GM19035 (cell line): ENCODE measurements around the gene GRK5.

Source experiments
- ATAC-seq: cut with Tn5 transposase; IDR thresholded peaks from one replicate; pipeline ENCODE4 v1.9.1; 2021; ENCODE audit not compliant: unreplicated experiment

The GRK5 gene

GRCh38 chr10:119396709-119397071, 189.3 kb downstream of the GRK5 start:
- ATAC-seq = no peak

- ATAC-seq = no peak
Observed at GRCh38 chr10:119397416-119397815, 190.0 kb downstream of the GRK5 start.

- ATAC-seq = no peak
Observed at GRCh38 chr10:119398996-119399395, 191.6 kb downstream of the GRK5 start.

DNA sequence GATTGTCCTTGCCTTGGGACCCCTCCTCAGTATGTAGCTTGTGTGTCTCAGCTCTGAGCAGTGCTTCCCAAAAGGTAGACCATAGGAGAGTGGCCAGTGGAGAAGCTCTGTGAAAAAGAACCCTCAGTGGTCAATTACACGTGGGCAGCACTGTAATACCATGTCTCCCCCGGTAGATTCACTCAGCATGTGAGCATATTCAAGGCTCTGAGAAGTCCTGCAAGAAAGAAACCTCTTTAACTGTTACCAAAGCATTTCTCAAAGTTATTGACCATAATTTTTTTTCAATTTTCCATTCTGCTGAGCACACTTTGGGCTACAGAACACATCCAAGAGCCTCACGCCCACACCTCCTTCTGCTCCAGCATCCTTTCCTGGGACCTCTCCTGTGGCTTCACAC, 192.1 kb downstream of the GRK5 start:
- no peak for ATAC-seq

GRCh38 chr10:119401671-119402395, 194.5 kb downstream of the GRK5 start:
- no peak for ATAC-seq

- ATAC-seq = no peak
Observed at GRCh38 chr10:119403921-119404320, 196.6 kb downstream of the GRK5 start.

DNA sequence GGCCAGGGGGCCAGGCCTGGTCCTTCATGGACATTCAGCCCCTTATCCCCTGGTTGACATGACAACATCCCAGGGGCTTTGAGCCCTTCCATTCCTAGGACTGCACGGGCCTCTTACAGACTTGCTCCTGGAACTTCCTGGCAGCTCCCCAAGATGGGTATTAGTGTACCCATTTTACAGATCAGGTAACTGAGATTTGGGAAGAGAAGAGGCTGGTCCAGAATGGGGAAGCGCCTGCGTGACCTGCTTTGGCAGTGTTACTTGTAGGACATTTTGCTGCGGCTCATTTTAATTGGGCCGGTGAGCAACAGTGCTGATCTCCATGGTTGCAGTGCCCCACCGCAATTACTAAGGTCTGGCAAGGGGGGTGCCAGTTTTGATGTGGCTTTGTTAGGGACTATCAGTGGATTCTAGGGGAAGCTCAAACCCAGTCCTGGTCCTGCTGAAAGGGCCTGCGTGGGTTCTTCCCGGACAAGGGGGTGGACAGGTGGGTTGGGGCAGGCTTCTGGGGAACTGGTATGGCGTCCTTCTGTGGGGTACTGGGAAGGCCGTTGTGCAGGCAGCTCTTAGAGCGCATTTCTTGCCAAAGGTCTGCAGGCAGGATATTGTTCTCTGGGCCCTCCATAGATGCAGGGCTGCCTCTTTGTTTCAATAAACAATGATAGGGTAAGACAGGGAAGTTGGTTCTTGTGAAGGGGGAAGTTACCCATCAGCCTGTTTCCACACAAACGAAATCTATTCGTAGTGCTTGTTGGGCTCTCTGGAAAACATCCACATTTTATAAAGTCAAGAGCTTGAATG, 197.5 kb downstream of the GRK5 start:
- ATAC-seq = no peak

DNA sequence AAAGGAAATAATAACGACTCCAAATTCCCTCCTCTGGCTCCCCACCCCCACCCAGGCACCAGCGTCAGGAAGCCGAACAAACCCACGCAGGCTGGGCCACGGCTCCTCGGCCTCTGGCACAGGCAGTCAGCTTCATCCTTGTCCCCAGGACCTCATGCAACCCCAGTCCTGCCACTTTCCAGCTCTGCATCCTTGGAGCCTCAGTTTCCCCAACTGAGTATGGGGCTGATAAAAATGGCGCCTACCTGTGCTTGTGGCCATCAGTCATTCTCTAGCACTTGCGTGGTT, 198.1 kb downstream of the GRK5 start:
- no peak for ATAC-seq

GRCh38 chr10:119406137-119406536, 198.8 kb downstream of the GRK5 start:
- no peak for ATAC-seq

DNA sequence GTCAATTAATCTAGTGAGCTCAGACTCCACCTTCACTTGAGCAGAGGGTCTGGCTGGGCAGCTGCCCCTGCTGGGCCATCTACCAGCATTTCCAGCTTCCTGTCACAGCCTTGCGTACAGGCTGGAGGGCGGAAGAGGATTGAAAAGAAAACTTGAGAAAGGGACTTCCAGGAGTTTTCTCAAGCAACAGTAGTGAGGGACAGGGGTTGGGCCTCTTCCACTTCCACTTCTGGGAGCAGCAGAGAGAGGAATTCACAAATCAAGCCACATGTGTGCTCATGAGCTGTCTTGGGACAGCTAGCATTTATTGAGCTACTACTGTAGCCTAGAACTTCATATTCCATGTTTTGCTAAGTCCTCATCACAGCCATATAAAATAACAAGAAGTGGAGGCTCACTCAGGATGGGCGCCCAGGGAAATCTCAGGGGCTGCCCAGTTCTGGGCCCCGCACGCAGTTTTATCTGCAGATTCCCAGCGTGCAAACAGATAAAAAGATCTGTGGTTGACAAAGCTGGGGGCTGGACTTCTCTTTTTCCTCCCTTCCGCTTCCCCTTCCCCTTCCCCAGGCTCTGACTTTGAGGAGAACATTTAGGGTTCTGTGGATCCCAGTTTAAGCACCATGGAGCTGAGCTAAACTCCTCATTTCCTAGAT, 199.4 kb downstream of the GRK5 start:
- no peak for ATAC-seq

DNA sequence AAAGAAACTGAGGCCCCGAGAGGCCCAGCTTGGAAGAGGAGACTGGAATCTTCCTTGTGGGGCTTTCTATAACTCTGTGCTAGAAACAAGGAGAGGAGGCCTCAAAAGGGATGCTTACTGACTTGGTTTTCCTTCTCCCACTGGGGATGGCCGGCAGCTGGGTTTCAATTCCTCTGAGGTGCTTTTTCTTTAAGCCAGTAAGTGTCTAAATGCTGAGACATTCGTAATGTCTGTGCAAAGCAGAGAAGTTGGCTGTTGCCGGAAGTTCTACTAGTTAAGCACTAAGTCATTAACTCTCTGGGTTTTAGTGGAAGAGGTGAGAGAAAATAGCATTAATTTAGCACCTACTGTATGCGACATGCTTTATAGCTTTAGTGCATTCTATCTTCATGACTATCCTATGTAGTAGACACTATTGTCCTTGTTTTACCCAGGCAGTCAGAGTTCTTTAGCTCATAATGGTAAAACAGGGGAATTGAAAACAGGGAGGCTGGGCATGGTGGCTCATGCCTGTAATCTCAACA, 199.9 kb downstream of the GRK5 start:
- ATAC-seq = no peak

DNA sequence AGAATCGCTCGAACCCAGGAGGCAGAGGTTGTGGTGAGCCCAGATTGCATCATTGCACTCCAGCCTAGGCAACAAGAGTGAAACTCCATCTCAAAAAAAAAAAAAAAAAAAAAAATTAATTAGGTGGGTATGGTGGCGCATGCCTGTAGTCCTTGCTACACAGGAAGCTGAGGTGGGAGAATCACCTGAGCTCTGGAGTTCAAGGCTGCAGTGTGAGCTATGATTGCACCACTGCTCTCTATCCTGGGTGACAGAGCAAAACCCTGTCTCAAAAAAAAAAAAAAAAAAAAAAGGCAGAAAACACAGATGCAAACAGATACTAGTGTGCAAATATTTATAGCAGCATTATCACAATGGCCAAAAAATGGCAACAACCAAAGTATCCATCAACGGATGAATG, 200.7 kb downstream of the GRK5 start:
- no peak for ATAC-seq

- no peak for ATAC-seq
Observed at GRCh38 chr10:119408969-119409371, 201.6 kb downstream of the GRK5 start.

GRCh38 chr10:119409385-119409784, 202.0 kb downstream of the GRK5 start:
- ATAC-seq = no peak

GRCh38 chr10:119409906-119410305, 202.5 kb downstream of the GRK5 start:
- no peak for ATAC-seq

- ATAC-seq = no peak
Observed at GRCh38 chr10:119410361-119411116, 203.2 kb downstream of the GRK5 start.

- no peak for ATAC-seq
Observed at GRCh38 chr10:119412244-119413092, 205.1 kb downstream of the GRK5 start.

- ATAC-seq = no peak
Observed at GRCh38 chr10:119413093-119413453, 205.7 kb downstream of the GRK5 start.

GRCh38 chr10:119413471-119414080, 206.2 kb downstream of the GRK5 start:
- ATAC-seq = no peak

DNA sequence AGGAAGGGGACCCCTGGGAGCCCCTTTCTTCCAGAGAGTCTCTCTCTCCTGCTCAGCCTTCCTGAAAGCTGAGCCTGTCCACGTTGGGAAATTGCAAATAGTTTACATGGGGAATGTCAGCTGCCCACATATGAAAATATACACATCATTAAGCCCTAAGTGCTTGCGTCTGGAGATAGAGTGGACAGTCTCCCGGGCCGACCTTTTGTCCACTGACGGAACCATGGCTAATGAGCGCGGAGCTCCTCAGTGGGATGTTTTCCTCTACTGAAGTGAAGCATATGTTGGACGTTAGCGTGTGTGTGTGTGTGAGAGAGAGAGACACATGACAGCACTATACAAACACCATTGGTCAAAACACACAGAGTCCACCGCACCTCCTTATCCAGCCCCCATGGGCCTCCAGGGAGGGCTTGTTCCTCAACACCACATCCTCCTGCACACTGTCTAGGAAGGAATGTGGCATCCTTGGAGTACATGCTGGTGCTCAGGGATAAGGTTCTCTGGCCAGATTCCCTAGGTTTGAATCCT, 206.8 kb downstream of the GRK5 start:
- no peak for ATAC-seq
